ENCODE results near the gene SLC6A12.

SLC6A12 gene

DNA sequence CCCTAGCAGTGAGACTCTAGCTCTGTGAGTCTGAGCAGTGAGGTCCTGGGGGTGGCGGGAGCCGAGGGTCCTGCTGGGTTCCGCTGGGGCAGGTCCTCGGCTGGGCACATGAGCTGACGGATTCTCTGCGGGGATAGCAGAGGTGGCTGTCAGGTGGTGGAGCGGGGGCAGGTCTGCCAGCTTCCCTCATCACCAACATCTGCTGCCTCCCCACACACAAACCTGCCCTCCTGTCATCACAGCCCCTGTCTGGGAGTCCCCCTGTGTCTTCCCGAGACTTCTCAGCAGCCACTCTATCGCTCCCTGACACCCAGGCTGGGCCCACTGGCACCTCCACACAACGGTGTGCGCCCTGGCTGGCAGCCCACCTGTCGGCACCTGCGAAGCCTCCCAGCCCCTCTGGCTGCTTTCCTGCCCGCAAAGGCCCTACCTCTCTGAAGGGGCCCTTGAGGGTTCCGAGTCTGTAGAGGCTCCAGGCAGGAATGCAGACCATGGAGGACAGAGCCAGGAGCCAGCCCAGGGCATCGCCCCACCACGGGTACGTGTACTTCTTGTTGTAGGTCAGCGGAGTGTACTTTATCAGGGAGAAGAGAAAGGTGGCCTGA, 7.1 kb upstream of the SLC6A12 start:
- Histone ChIP-seq H3K9me3 (ENCODE audit: control insufficient read depth, insufficient read depth, low read depth, low read length) (no peaks in the 10 kb centered on the region), H3K27ac (ENCODE audit: extremely low read depth, low read depth, low read length) (no peak overlapping the region), H3K36me3 (ENCODE audit: control insufficient read depth in 2 of 2, insufficient read depth in 1 of 2, low read length in 2 of 2) (no peaks in the 10 kb centered on the region), H3K4me1 (ENCODE audit: control insufficient read depth, insufficient read depth, low read length) (no peaks in the 10 kb centered on the region; the same call in 1 of the 2 replicates), H3K4me3 (ENCODE audit: low read depth, low read length) (no peak overlapping the region)
- ChIA-PET CTCF (interaction anchor here (0.6 to 3.7 kb wide), 5 partner anchors 9 to 48 kb away, joined by 3 to 17 read pairs (median 5); no protein-coding TSS in a partner anchor), POLR2A (no interaction called here)
- TF ChIP-seq ZSCAN30 (tag by site-specific recombination; IDR thresholded peaks at IDR 0.05): no peak
- 0 out of 2 replicates have a peak, but pooled peaks have one; percentile 2 for TF ChIP-seq ZIC2 (tag by site-specific recombination; IDR thresholded peaks at IDR 0.05)

GRCh38 chr12:220491-220890, 6.5 kb upstream of the SLC6A12 start:
- POLR2A ChIA-PET: interaction anchor here (1.3 kb wide), 1 partner anchor 22 kb away, joined by 3 read pairs; no protein-coding TSS in a partner anchor
- Histone ChIP-seq H3K4me1 (ENCODE audit: control insufficient read depth, insufficient read depth, low read length) (no peaks in the 10 kb centered on the region; the same call in 1 of the 2 replicates), H3K36me3 (ENCODE audit: control insufficient read depth in 2 of 2, insufficient read depth in 1 of 2, low read length in 2 of 2) (no peaks in the 10 kb centered on the region), H3K4me3 (ENCODE audit: low read depth, low read length) (no peak overlapping the region), H3K27ac (ENCODE audit: extremely low read depth, low read depth, low read length) (no peak overlapping the region), H3K9me3 (ENCODE audit: control insufficient read depth, insufficient read depth, low read depth, low read length) (no peaks in the 10 kb centered on the region)
- TF ChIP-seq ZFHX2 (tag by site-specific recombination; conservative IDR thresholded peaks at IDR 0.05) (0 out of 2 replicates have a peak, but pooled peaks have one; percentile 8), GLIS1 (tag by site-specific recombination; IDR thresholded peaks at IDR 0.05) (peak; percentile 43; the same call in 1 of the 2 replicates), BCL6B (tag by site-specific recombination; IDR thresholded peaks at IDR 0.05) (no peak), ZIC2 (tag by site-specific recombination; IDR thresholded peaks at IDR 0.05) (0 out of 2 replicates have a peak, but pooled peaks have one; percentile 18)
- CTCF ChIA-PET: interaction anchor here (0.6 to 3.7 kb wide), 17 partner anchors 8 to 163 kb away, joined by 3 to 20 read pairs (median 5); no protein-coding TSS in a partner anchor

GRCh38 chr12:219891-220352, 6.0 kb upstream of the SLC6A12 start:
- no peaks in the 10 kb centered on the region; the same call in 1 of the 2 replicates for H3K4me1 ChIP-seq (ENCODE audit: control insufficient read depth, insufficient read depth, low read length)
- H3K27ac ChIP-seq (ENCODE audit: extremely low read depth, low read depth, low read length): no peak overlapping the region
- POLR2A ChIA-PET: interaction anchor here (1.3 kb wide), 1 partner anchor 21 kb away, joined by 3 read pairs; no protein-coding TSS in a partner anchor
- no peaks in the 10 kb centered on the region for H3K9me3 ChIP-seq (ENCODE audit: control insufficient read depth, insufficient read depth, low read depth, low read length)
- no peaks in the 10 kb centered on the region for H3K36me3 ChIP-seq (ENCODE audit: control insufficient read depth in 2 of 2, insufficient read depth in 1 of 2, low read length in 2 of 2)
- CTCF ChIA-PET: interaction anchor here (0.6 to 3.7 kb wide), 21 partner anchors 8 to 164 kb away, joined by 3 to 20 read pairs (median 4); no protein-coding TSS in a partner anchor
- H3K4me3 ChIP-seq (ENCODE audit: low read depth, low read length): no peak overlapping the region
- TF ChIP-seq ZNF24 (tag by site-specific recombination; IDR thresholded peaks at IDR 0.05): no peak; the same call in 1 of the 2 replicates
- TF ChIP-seq, protein P1, sequence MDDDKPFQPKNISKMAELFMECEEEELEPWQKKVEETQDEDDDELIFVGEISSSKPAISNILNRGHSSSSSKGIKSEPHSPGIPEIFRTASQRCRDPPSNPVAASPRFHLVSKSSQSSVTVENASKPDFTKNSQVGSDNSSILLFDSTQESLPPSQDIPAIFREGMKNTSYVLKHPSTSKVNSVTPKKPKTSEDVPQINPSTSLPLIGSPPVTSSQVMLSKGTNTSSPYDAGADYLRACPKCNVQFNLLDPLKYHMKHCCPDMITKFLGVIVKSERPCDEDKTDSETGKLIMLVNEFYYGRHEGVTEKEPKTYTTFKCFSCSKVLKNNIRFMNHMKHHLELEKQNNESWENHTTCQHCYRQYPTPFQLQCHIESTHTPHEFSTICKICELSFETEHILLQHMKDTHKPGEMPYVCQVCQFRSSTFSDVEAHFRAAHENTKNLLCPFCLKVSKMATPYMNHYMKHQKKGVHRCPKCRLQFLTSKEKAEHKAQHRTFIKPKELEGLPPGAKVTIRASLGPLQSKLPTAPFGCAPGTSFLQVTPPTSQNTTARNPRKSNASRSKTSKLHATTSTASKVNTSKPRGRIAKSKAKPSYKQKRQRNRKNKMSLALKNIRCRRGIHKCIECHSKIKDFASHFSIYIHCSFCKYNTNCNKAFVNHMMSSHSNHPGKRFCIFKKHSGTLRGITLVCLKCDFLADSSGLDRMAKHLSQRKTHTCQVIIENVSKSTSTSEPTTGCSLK (tag by site-specific recombination; IDR thresholded peaks at IDR 0.05): no peak
- no peak for TF ChIP-seq ZNF473 (tag by site-specific recombination; IDR thresholded peaks at IDR 0.05)
- peak; percentile 92 for TF ChIP-seq SCRT1 (tag by site-specific recombination; IDR thresholded peaks at IDR 0.05; ENCODE audit: borderline replicate concordance)
- no peak for TF ChIP-seq ZNF777 (tag by site-specific recombination; IDR thresholded peaks at IDR 0.05; ENCODE audit: borderline replicate concordance)
- TF ChIP-seq ZNF248 (tag by site-specific recombination; IDR thresholded peaks at IDR 0.05): no peak
- TF ChIP-seq ZNF140 (tag by site-specific recombination; IDR thresholded peaks at IDR 0.05): no peak
- TF ChIP-seq ZNF707 (tag by site-specific recombination; IDR thresholded peaks at IDR 0.05): no peak
- TF ChIP-seq ZNF610 (tag by site-specific recombination; IDR thresholded peaks at IDR 0.05; ENCODE audit: borderline replicate concordance): no peak
- TF ChIP-seq ZNF112 (tag by site-specific recombination; IDR thresholded peaks at IDR 0.05): no peak
- peak; percentile 44; the same call in 1 of the 2 replicates for TF ChIP-seq KLF1 (tag by site-specific recombination; IDR thresholded peaks at IDR 0.05)
- no peak for TF ChIP-seq REPIN1 (tag by site-specific recombination; IDR thresholded peaks at IDR 0.05; ENCODE audit: low read depth)
- no peak for TF ChIP-seq ZBTB8A (tag by site-specific recombination; IDR thresholded peaks at IDR 0.05)
- TF ChIP-seq ZBTB17 (tag by site-specific recombination; IDR thresholded peaks at IDR 0.05): peak; percentile 29; the same call in 1 of the 2 replicates
- TF ChIP-seq TRIM28 (IDR thresholded peaks at IDR 0.05; ENCODE audit: borderline replicate concordance, low read length): no peak
- TF ChIP-seq ZNF2 (tag by site-specific recombination; IDR thresholded peaks at IDR 0.05): peak; percentile 74; the same call in 1 of the 2 replicates
- 0 out of 2 replicates have a peak, but pooled peaks have one; percentile 9 for TF ChIP-seq ZNF121 (tag by site-specific recombination; IDR thresholded peaks at IDR 0.05)
- TF ChIP-seq ZNF341 (tag by site-specific recombination; IDR thresholded peaks at IDR 0.05; ENCODE audit: low read depth): peak; percentile 62
- TF ChIP-seq ZNF785 (tag by site-specific recombination; IDR thresholded peaks at IDR 0.05): 0 out of 2 replicates have a peak, but pooled peaks have one; percentile 53
- no peak for TF ChIP-seq ATF2 (tag by site-specific recombination; IDR thresholded peaks at IDR 0.05; ENCODE audit: low read depth)
- TF ChIP-seq RBAK (tag by site-specific recombination; IDR thresholded peaks at IDR 0.05): no peak
- 0 out of 2 replicates have a peak, but pooled peaks have one; percentile 61 for TF ChIP-seq ZNF391 (tag by site-specific recombination; IDR thresholded peaks at IDR 0.05; ENCODE audit: borderline replicate concordance, low read depth)
